Natural killer cell (primary cell): ENCODE results near the gene BHLHE40. TPM values are rescaled to one million over a fixed set of nuclear protein-coding genes. Genes with fewer than 3 reads are reported as not detected.

ENCODE experiments used
- ATAC-seq, 3 donors: fragments of 150-1000 bp in 2 of 3; fragments of 200-7000 bp in 1 of 3; cut with Tn5 transposase; 1 replicate in 1 of 3; 2 replicates in 2 of 3; pipeline ENCODE4 v1.10.0; 2021; ENCODE audit warnings: mild to moderate bottlenecking in 2 of 3, moderate library complexity in 2 of 3
- DNase-seq, 2 donors: peaks; one replicate each; pipeline versions ENCODE4 v3.0.0 to v3.0.0-alpha.2; 2013 to 2021; ENCODE audit warnings: mixed read lengths in 1 of 2
- H3K27ac ChIP-seq: one replicate; pipeline ENCODE4 v1.5.1; 2013; ENCODE audit warnings: mild to moderate bottlenecking, low read length
- H3K27me3 ChIP-seq: one replicate; pipeline ENCODE4 v1.6.1; 2013; ENCODE audit warnings: low read length; ENCODE audit not compliant: control insufficient read depth, insufficient read depth
- H3K36me3 ChIP-seq: one replicate; pipeline ENCODE4 v1.6.1; 2013; ENCODE audit warnings: low read length; ENCODE audit not compliant: control insufficient read depth, insufficient read depth
- H3K4me1 ChIP-seq: one replicate; pipeline ENCODE4 v1.6.1; 2013; ENCODE audit warnings: low read length; ENCODE audit not compliant: control insufficient read depth, insufficient read depth
- H3K4me3 ChIP-seq: one replicate; pipeline ENCODE4 v1.5.1; 2013; ENCODE audit warnings: low read length
- H3K9me3 ChIP-seq: one replicate; pipeline ENCODE4 v1.6.1; 2013; ENCODE audit warnings: low read length; ENCODE audit not compliant: control insufficient read depth, insufficient read depth
- H3K27ac Mint-ChIP-seq, 2 donors: one replicate each; pipeline ENCODE4 v1.8.0; 2022; ENCODE audit warnings: mild to moderate bottlenecking in 2 of 2, mixed read lengths in 2 of 2, moderate library complexity in 1 of 2
- H3K27me3 Mint-ChIP-seq, 2 donors: one replicate each; pipeline ENCODE4 v1.8.0; 2022; ENCODE audit warnings: low read depth in 2 of 2, mixed read lengths in 2 of 2
- H3K36me3 Mint-ChIP-seq: one replicate; pipeline ENCODE4 v1.8.0; 2022; ENCODE audit warnings: mixed read lengths
- H3K4me1 Mint-ChIP-seq, 2 donors: one replicate each; pipeline ENCODE4 v1.8.0; 2022; ENCODE audit warnings: mixed read lengths in 2 of 2
- H3K4me3 Mint-ChIP-seq: one replicate; pipeline ENCODE4 v1.8.0; 2022; ENCODE audit warnings: mild to moderate bottlenecking, moderate library complexity, mixed read lengths
- H3K9me3 Mint-ChIP-seq, 2 donors: one replicate each; pipeline ENCODE4 v1.8.0; 2022; ENCODE audit warnings: mixed read lengths in 2 of 2
- WGBS: methylation state at CpG from one replicate; pipeline ENCODE4 v1.1.7; 2013; ENCODE audit warnings: missing lambda C conversion rate; ENCODE audit not compliant: insufficient coverage; 5-methylcytosine and 5-hydroxymethylcytosine counted together
- intact Hi-C: fragments of 100-400 bp; cut with micrococcal nuclease; formaldehyde crosslinking; loops from one replicate; pipeline ENCODE4 v1.14.2; 2022
- total RNA-seq, 4 donors: library from RNA; stranded (reverse); fragments of 120-200 nt in 1 of 4; gene quantifications; one replicate each; pipeline versions ENCODE4 v1.2.3 to v1.2.4, GENCODE V29; 2013 to 2022
- TF ChIP-seq, protein P1 (sequence below): fragments of 200-600 bp; IDR thresholded peaks from one replicate; pipeline ENCODE4 v1.8.0; 2022; ENCODE audit warnings: antibody characterized with exemption

BHLHE40 gene
- total RNA-seq, 3 donors from 2014 or later (not counting 1 experiment from before 2014, with no cell fraction given): 512 to 725 (median 719) TPM

GRCh38 chr3:4976109-4976508, 3.1 kb upstream of the BHLHE40 start:
- H3K4me1 Mint-ChIP-seq: peaks cover 39 to 43% of the 10 kb centered on the region in 2 donors
- 74% methylated on average over 4 of the region's 4 CpGs for WGBS
- H3K9me3 Mint-ChIP-seq: no peaks in the 10 kb centered on the region
- peaks cover 12% of the 10 kb centered on the region for H3K36me3 Mint-ChIP-seq
- Histone ChIP-seq H3K27me3 (no peaks in the 10 kb centered on the region), H3K4me3 (no peak overlapping the region), H3K9me3 (no peaks in the 10 kb centered on the region), H3K27ac (peak overlapping the region; percentile 96), H3K4me1 (peaks cover 34% of the 10 kb centered on the region), H3K36me3 (peaks cover 4% of the 10 kb centered on the region)
- intact Hi-C loops: loop anchor here (2.0 to 10.0 kb wide), 4 partner anchors 147 to 471 kb away; partner anchors contain the start of gene ARL8B
- peak in 1 of 2 donors; percentile 57 for DNase-seq
- no peaks in the 10 kb centered on the region for H3K27me3 Mint-ChIP-seq
- TF ChIP-seq, protein P1, sequence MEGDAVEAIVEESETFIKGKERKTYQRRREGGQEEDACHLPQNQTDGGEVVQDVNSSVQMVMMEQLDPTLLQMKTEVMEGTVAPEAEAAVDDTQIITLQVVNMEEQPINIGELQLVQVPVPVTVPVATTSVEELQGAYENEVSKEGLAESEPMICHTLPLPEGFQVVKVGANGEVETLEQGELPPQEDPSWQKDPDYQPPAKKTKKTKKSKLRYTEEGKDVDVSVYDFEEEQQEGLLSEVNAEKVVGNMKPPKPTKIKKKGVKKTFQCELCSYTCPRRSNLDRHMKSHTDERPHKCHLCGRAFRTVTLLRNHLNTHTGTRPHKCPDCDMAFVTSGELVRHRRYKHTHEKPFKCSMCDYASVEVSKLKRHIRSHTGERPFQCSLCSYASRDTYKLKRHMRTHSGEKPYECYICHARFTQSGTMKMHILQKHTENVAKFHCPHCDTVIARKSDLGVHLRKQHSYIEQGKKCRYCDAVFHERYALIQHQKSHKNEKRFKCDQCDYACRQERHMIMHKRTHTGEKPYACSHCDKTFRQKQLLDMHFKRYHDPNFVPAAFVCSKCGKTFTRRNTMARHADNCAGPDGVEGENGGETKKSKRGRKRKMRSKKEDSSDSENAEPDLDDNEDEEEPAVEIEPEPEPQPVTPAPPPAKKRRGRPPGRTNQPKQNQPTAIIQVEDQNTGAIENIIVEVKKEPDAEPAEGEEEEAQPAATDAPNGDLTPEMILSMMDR: no peak
- peak overlapping the region; percentile 99 for H3K4me3 Mint-ChIP-seq
- H3K27ac Mint-ChIP-seq: peak overlapping the region; percentile 98 to 100
- ATAC-seq: no peak

DNA sequence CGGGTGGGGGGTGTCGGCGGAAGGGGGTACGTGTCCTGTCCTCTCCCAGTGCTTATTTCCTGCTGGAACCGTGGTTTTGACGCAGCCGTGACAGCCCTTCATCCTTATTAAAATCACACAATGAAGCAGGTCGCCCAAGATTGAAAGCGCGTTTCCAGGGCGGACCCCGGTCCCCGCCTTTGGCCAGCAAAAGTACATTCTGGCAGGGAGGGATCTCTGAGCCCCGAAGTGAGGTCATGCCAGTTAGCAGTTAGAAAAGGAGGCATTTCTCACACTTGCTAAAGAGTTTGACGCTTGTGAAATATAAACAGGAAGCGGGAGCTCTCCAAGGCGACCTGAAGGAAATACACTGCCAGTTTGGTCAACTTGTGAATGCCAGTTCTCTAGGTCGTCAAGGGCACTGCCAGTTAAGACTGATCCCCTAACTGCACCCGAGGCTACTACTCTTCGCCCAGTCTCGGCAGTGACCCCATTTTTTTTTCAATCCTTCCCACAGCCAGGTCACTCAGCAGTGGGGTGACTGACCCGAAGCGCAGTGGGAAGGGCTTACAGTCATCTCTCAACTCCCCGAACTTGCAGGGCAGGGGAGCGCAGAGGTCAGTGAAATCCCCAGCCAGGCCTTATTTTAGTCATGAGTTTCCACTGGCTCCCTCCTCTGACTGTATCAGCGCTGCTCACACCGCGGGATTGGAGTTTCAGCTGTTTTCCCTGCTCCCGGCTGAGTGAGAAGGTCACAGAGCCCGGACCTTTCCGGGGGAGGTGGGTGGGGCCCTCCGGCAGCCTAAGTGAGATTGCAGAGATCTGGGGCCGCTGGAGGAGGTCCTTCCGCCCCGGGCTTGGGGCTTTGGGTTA, 2.0 kb upstream of the BHLHE40 start:
- H3K4me1 Mint-ChIP-seq: peaks cover 50 to 55% of the 10 kb centered on the region in 2 donors
- peaks cover 23% of the 10 kb centered on the region for H3K36me3 Mint-ChIP-seq
- H3K4me1 ChIP-seq: peaks cover 34% of the 10 kb centered on the region
- DNase-seq (peak; percentile 76 to 84), ATAC-seq (peak; percentile 23 to 52 (median 45))
- H3K4me3 ChIP-seq: peak overlapping the region; percentile 86
- peak overlapping the region; percentile 96 for H3K27ac ChIP-seq
- TF ChIP-seq, protein P1: no peak
- WGBS: 2% methylated on average over 35 of the region's 35 CpGs
- no peaks in the 10 kb centered on the region for H3K9me3 Mint-ChIP-seq
- H3K36me3 ChIP-seq: peaks cover 15% of the 10 kb centered on the region
- peak overlapping the region; percentile 98 to 100 for H3K27ac Mint-ChIP-seq
- peak overlapping the region; percentile 99 for H3K4me3 Mint-ChIP-seq
- intact Hi-C loops: loop anchor here (1.0 to 10.0 kb wide), 11 partner anchors 25 to 472 kb away; partner anchors contain the start of gene ARL8B
- no peaks in the 10 kb centered on the region for H3K27me3 Mint-ChIP-seq
- H3K9me3 ChIP-seq: no peaks in the 10 kb centered on the region
- no peaks in the 10 kb centered on the region for H3K27me3 ChIP-seq

DNA sequence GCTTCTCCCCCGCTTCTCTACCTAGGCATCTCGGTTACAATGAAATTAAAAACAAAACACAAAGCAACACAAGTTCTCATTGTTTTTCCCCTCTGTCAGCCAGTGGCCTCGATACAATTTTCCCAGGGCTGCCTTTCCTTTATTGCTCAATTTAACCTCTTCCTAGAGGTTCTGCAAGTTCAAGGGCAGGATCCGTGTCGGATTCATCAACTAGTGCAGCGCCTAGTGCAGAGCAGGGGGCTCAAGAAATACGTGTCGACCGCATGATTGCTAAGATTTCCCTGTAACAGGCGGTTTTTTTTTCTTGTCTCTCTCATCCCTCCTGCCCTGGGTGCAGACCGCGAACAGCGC, 1.4 kb upstream of the BHLHE40 start:
- DNase-seq: peak in 1 of 2 donors; percentile 76

More for the DNA sequence above, 1.4 kb upstream of the BHLHE40 start:
- Histone ChIP-seq H3K36me3 (peaks cover 21% of the 10 kb centered on the region), H3K9me3 (no peaks in the 10 kb centered on the region), H3K27ac (peak overlapping the region; percentile 96), H3K27me3 (no peaks in the 10 kb centered on the region), H3K4me1 (peaks cover 36% of the 10 kb centered on the region), H3K4me3 (peak overlapping the region; percentile 86)
- Mint-ChIP-seq H3K4me1 (peaks cover 55 to 61% of the 10 kb centered on the region in 2 donors), H3K27me3 (no peaks in the 10 kb centered on the region), H3K36me3 (peaks cover 28% of the 10 kb centered on the region), H3K4me3 (peak overlapping the region; percentile 99), H3K27ac (peak overlapping the region; percentile 98 to 100), H3K9me3 (no peaks in the 10 kb centered on the region)
- TF ChIP-seq, protein P1: no peak
- 0% methylated on average over 13 of the region's 13 CpGs for WGBS
- intact Hi-C loops: loop anchor here (1.0 to 10.0 kb wide), 12 partner anchors 24 to 473 kb away; partner anchors contain the start of gene ARL8B
- peak; percentile 0 to 5 (median 3) for ATAC-seq
